OCI-LY3 (cell line): ENCODE measurements around the gene RHBG.

Experiments used
- CTCF ChIP-seq: fragments of 200-600, 300-600 bp; sonication (generic); IDR thresholded peaks from 2 replicates; pipeline ENCODE4 v1.5.1; 2014; ENCODE audit warnings: antibody characterized with exemption, low read length, low read depth
- EZH2phosphoT487 ChIP-seq: fragments of 200-600 bp; shearing (Covaris generic); IDR thresholded peaks from 2 replicates; pipeline ENCODE4 v1.6.1; 2018; ENCODE audit warnings: antibody characterized with exemption, mixed run types, low read depth

GRCh38 chr1:156337888-156338179, 31.2 kb upstream of the RHBG start:
- TF ChIP-seq CTCF (no peak), EZH2phosphoT487 (no peak)
